ENCODE measurements around the gene TRIP13. TPM values are rescaled to one million over a fixed set of nuclear protein-coding genes. Genes with fewer than 3 reads are reported as not detected.

The TRIP13 gene
- total RNA-seq, 2 donors from 2014 or later: 21.9 to 32.4 TPM

DNA sequence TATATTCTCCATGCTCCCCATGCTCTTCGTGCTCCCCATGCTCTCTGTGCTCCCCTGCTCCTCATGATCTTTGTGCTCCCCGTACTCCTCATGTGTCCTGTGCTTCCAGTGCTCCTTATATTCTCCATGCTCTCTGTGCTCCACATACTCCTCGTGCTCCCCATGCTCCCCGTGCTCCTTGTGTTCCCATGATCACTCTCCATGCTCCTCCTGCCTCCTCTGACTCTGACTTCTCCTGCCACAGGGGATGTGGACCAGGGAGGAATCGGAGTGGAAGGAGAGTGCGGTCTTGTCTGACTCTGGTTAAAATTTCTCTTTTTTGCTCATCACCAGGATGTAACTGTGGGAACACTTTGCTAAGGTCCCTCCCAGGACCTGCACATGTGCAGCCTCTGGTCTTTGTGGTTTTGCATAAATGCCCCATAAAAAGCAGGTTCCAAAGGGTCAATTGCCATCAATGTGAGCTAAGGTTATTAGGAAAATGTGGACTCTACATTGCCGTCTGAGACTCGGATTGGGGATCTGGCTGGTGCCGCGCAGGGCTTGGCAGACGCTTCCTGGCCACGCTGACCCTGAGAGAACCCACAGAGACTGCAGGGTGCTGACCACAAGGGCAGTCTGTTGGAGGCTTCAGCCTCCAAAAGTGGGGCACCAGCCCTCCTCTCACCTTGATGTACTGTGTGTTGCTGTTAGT, 52.5 kb downstream of the TRIP13 start:
- H3K4me3 Mint-ChIP-seq: no peak overlapping the region
- H3K4me1 Mint-ChIP-seq: peaks cover 3% of the 10 kb centered on the region
- H3K36me3 Mint-ChIP-seq (ENCODE audit: low read depth): no peaks in the 10 kb centered on the region
- Histone ChIP-seq H3K27ac (ENCODE audit: low read depth, low read length) (peak overlapping the region; percentile 92), H3K4me3 (ENCODE audit: low read length) (no peak overlapping the region), H3K27me3 (ENCODE audit: control insufficient read depth, insufficient read depth, low read length, poor library complexity, severe bottlenecking) (no peaks in the 10 kb centered on the region), H3K4me1 (ENCODE audit: control insufficient read depth, insufficient read depth, low read length) (no peaks in the 10 kb centered on the region), H3K9ac (ENCODE audit: extremely low read depth, low read length, poor library complexity, severe bottlenecking) (no peak overlapping the region), H3K36me3 (ENCODE audit: control insufficient read depth, insufficient read depth, low read length) (no peaks in the 10 kb centered on the region), H3K9me3 (ENCODE audit: control insufficient read depth, low read length) (no peaks in the 10 kb centered on the region)
- no peaks in the 10 kb centered on the region for H3K9me3 Mint-ChIP-seq
- no peak overlapping the region for H3K27ac Mint-ChIP-seq
- no peak for DNase-seq
- 90% methylated on average over 5 to 12 of the region's 12 CpGs for WGBS, 2 experiments (ENCODE audit: insufficient coverage in 1 of 2, insufficient read length in 1 of 2)
- TF ChIP-seq, protein P1, sequence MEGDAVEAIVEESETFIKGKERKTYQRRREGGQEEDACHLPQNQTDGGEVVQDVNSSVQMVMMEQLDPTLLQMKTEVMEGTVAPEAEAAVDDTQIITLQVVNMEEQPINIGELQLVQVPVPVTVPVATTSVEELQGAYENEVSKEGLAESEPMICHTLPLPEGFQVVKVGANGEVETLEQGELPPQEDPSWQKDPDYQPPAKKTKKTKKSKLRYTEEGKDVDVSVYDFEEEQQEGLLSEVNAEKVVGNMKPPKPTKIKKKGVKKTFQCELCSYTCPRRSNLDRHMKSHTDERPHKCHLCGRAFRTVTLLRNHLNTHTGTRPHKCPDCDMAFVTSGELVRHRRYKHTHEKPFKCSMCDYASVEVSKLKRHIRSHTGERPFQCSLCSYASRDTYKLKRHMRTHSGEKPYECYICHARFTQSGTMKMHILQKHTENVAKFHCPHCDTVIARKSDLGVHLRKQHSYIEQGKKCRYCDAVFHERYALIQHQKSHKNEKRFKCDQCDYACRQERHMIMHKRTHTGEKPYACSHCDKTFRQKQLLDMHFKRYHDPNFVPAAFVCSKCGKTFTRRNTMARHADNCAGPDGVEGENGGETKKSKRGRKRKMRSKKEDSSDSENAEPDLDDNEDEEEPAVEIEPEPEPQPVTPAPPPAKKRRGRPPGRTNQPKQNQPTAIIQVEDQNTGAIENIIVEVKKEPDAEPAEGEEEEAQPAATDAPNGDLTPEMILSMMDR (conservative IDR thresholded peaks at IDR 0.05): no peak
- peaks cover 21% of the 10 kb centered on the region for H3K27me3 Mint-ChIP-seq (ENCODE audit: insufficient read depth)

DNA sequence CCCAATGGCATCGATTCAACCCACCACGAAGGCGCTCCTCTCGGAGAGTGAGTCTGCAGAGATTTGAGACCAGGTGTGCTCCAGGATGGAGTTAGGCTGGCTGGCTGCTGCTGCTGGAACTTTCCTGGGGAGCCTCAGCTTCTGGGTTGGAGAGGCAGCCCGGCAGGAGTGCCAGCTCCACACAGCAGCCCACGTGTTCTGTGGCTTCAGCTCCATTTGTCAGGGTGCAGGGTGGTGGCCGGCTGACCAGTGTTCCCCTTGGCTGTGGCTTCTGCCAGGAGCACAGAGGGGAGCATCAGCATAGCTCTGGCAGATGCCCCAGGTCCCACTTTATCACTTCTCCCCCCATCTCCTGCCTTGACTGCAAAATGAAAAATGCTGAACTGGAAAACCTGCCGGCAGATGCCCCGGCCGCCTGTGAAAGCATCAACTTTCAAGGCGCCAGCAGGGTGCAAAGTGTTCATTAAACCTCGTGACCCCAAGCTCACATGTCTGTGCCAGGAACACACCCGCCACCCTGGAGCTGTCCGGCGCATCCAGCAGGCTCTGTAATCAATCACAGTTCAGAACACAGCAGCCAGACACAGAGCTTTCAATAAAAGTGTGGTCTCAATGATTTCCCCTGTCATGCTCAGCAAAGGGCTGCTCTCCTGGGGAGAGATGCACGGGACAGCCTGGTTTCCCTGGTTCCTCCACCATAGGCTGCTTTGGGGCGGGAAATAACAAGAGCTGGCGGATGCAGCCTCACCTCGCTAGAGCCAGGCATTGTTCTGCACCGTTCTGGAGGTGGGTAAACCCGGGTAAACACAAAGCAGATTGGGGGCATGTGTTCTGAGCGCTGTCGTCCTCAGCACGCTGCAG, 53.2 kb downstream of the TRIP13 start:
- no peak overlapping the region for H3K4me3 Mint-ChIP-seq
- TF ChIP-seq, protein P1 (conservative IDR thresholded peaks at IDR 0.05): no peak

DNA sequence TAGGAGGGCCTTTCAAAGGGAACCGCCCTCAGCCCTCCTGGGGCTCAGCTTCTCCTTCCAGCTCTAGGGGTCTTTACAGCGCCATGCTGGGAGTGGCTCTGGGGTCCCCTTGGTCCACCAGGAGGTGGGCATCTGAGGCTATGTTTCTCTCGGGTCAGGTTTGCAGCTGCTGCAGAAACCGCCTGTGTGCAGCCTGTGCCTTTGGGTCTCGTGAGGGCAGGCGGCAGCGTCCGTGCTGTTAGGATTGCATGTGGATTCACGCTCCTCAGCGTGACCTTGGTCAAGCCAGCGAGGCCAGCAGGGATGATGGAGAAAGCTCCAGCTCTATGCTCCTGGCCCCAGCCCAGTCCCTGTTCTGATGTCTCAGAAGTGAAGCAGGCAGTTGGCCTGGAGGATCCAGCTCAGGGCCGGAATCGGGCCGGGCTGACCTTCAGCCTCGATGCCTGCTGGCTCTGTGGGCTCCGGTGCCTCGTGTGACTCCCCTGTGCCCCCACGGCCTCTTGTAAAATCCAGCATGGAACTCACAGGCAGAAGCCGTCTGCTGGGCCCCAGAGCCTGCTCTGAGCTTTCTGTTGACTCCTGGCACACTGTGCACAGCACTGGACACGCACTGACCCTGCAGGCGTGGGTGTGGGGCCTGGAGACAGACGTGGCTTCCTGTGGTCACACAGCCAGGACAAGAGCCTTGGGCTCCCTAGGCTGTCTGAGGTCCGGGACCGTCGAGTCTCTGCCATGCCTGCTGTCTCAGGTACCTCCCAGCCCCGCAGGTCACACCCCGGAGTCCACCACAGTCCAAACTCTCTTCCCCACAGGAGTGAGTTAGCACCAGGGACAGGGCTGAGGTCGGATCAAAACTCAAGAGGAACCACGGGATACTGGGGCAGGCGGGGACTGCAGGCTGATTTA, 54.3 kb downstream of the TRIP13 start:
- Mint-ChIP-seq H3K4me3 (no peak overlapping the region), H3K9me3 (no peaks in the 10 kb centered on the region), H3K36me3 (ENCODE audit: low read depth) (no peaks in the 10 kb centered on the region), H3K4me1 (peaks cover 3% of the 10 kb centered on the region), H3K27ac (no peak overlapping the region), H3K27me3 (ENCODE audit: insufficient read depth) (peaks cover 19% of the 10 kb centered on the region)
- H3K9ac ChIP-seq (ENCODE audit: extremely low read depth, low read length, poor library complexity, severe bottlenecking): no peak overlapping the region
- TF ChIP-seq, protein P1 (conservative IDR thresholded peaks at IDR 0.05): no peak
- H3K27ac ChIP-seq (ENCODE audit: low read depth, low read length): peak overlapping the region; percentile 92
- H3K4me1 ChIP-seq (ENCODE audit: control insufficient read depth, insufficient read depth, low read length): no peaks in the 10 kb centered on the region
- no peaks in the 10 kb centered on the region for H3K27me3 ChIP-seq (ENCODE audit: control insufficient read depth, insufficient read depth, low read length, poor library complexity, severe bottlenecking)
- 90 to 92% methylated on average over 19 to 30 of the region's 30 CpGs for WGBS, 2 experiments (ENCODE audit: insufficient coverage in 1 of 2, insufficient read length in 1 of 2)
- H3K4me3 ChIP-seq (ENCODE audit: low read length): no peak overlapping the region
- DNase-seq: no peak
- no peaks in the 10 kb centered on the region for H3K9me3 ChIP-seq (ENCODE audit: control insufficient read depth, low read length)
- no peaks in the 10 kb centered on the region for H3K36me3 ChIP-seq (ENCODE audit: control insufficient read depth, insufficient read depth, low read length)

More for the DNA sequence above, 53.2 kb downstream of the TRIP13 start:
- Histone ChIP-seq H3K27me3 (ENCODE audit: control insufficient read depth, insufficient read depth, low read length, poor library complexity, severe bottlenecking) (no peaks in the 10 kb centered on the region), H3K9me3 (ENCODE audit: control insufficient read depth, low read length) (no peaks in the 10 kb centered on the region), H3K4me1 (ENCODE audit: control insufficient read depth, insufficient read depth, low read length) (no peaks in the 10 kb centered on the region), H3K4me3 (ENCODE audit: low read length) (no peak overlapping the region), H3K36me3 (ENCODE audit: control insufficient read depth, insufficient read depth, low read length) (no peaks in the 10 kb centered on the region), H3K27ac (ENCODE audit: low read depth, low read length) (peak overlapping the region; percentile 92), H3K9ac (ENCODE audit: extremely low read depth, low read length, poor library complexity, severe bottlenecking) (no peak overlapping the region)
- Mint-ChIP-seq H3K9me3 (no peaks in the 10 kb centered on the region), H3K27me3 (ENCODE audit: insufficient read depth) (peaks cover 21% of the 10 kb centered on the region), H3K4me1 (peaks cover 3% of the 10 kb centered on the region), H3K27ac (no peak overlapping the region), H3K36me3 (ENCODE audit: low read depth) (no peaks in the 10 kb centered on the region)
- DNase-seq: no peak
- 41 to 71% methylated on average over 17 to 24 of the region's 24 CpGs for WGBS, 2 experiments (ENCODE audit: insufficient coverage in 1 of 2, insufficient read length in 1 of 2)
